Measurements from ENCODE around the gene CYP17A1.
A peak's percentile ranks its signal among the peaks of the same experiment; 100 is the strongest.

CYP17A1 gene

DNA sequence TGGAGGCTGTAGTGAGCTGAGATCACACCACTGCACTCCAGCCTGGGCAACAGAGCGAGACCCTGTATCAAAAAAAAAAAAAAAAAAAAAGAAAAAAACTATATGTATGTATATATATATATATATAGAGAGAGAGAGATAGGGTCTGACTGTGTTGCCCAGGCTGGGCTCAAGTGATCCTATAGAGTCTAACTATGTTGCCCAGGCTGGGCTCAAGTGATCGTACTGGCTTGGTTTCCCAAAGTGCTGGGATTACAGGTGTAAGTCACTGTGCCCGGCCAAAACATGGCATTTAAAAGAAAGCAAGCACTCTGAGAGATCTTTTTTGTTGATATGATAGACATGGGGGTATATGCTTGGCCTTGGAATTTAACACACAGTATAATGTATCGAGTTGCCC lies 20.0 kb downstream of the CYP17A1 start:
- DNase-seq (ENCODE audit: low spot score), result no peak
- no peak for ATAC-seq (ENCODE audit: low read depth)
- TF ChIP-seq, protein P1, sequence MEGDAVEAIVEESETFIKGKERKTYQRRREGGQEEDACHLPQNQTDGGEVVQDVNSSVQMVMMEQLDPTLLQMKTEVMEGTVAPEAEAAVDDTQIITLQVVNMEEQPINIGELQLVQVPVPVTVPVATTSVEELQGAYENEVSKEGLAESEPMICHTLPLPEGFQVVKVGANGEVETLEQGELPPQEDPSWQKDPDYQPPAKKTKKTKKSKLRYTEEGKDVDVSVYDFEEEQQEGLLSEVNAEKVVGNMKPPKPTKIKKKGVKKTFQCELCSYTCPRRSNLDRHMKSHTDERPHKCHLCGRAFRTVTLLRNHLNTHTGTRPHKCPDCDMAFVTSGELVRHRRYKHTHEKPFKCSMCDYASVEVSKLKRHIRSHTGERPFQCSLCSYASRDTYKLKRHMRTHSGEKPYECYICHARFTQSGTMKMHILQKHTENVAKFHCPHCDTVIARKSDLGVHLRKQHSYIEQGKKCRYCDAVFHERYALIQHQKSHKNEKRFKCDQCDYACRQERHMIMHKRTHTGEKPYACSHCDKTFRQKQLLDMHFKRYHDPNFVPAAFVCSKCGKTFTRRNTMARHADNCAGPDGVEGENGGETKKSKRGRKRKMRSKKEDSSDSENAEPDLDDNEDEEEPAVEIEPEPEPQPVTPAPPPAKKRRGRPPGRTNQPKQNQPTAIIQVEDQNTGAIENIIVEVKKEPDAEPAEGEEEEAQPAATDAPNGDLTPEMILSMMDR (IDR thresholded peaks at IDR 0.05; ENCODE audit: poor library complexity, severe bottlenecking), result no peak
- H3K4me1 ChIP-seq (ENCODE audit: insufficient read depth, poor library complexity, severe bottlenecking), result peaks cover 15% of the 10 kb centered on the region
- no peak overlapping the region for H3K27ac ChIP-seq (ENCODE audit: poor library complexity, severe bottlenecking)
- no peak overlapping the region for H3K4me3 ChIP-seq (ENCODE audit: severe bottlenecking)
- no peaks in the 10 kb centered on the region for H3K9me3 ChIP-seq (ENCODE audit: severe bottlenecking)
- H3K27me3 ChIP-seq (ENCODE audit: insufficient read depth, poor library complexity, severe bottlenecking), result no peaks in the 10 kb centered on the region
- H3K36me3 ChIP-seq (ENCODE audit: low read depth), result peaks cover 11% of the 10 kb centered on the region

DNA sequence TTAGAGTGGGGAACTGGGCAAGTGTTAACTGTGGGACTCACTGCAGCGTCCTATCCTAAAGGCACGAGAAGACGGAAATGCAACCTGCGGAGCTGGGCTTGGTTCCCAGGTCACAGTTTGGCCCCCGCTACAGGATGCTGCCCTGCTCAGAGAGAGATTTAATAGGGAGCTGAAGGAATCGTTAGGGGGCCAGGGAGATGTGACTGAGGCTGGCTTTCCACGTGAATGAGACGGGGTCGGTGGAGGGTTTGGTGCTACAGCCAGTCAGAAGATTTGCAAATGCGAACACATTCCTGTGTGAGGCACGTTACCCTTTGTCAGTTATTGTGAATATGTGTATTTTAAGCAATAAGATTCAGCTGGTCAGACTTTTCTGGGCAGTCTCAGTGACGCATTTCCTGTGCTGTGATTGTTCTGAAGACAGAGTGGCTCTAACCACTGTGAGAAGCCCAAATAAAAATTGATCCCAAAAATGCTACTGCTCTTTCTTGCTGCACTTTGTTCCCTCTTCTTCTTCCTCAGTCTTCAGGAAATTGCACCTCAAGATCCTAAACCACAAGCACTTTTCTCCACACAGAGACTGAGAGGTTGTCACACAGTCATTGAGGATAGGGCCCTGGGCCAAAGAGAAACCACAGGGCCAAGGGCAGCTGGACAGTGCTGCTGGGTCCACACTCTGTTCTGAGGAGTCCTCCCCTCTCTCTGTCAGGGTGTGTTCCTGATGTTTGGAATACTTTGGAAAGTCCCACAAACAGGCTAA lies 21.2 kb downstream of the CYP17A1 start:
- peak overlapping the region; percentile 54 for H3K27ac ChIP-seq (ENCODE audit: poor library complexity, severe bottlenecking)
- DNase-seq (ENCODE audit: low spot score) (no peak), ATAC-seq (ENCODE audit: low read depth) (peak; percentile 59)
- H3K36me3 ChIP-seq (ENCODE audit: low read depth), result peaks cover 23% of the 10 kb centered on the region
- TF ChIP-seq, protein P1 (IDR thresholded peaks at IDR 0.05; ENCODE audit: poor library complexity, severe bottlenecking), result no peak
- H3K4me1 ChIP-seq (ENCODE audit: insufficient read depth, poor library complexity, severe bottlenecking), result peaks cover 15% of the 10 kb centered on the region
- H3K27me3 ChIP-seq (ENCODE audit: insufficient read depth, poor library complexity, severe bottlenecking), result no peaks in the 10 kb centered on the region
- no peak overlapping the region for H3K4me3 ChIP-seq (ENCODE audit: severe bottlenecking)
- no peaks in the 10 kb centered on the region for H3K9me3 ChIP-seq (ENCODE audit: severe bottlenecking)

GRCh38 chr10:102814873-102815661 lies 22.1 kb downstream of the CYP17A1 start:
- Histone ChIP-seq H3K27ac (ENCODE audit: poor library complexity, severe bottlenecking) (peak overlapping the region; percentile 54), H3K27me3 (ENCODE audit: insufficient read depth, poor library complexity, severe bottlenecking) (no peaks in the 10 kb centered on the region), H3K4me1 (ENCODE audit: insufficient read depth, poor library complexity, severe bottlenecking) (peaks cover 15% of the 10 kb centered on the region), H3K9me3 (ENCODE audit: severe bottlenecking) (no peaks in the 10 kb centered on the region), H3K4me3 (ENCODE audit: severe bottlenecking) (no peak overlapping the region), H3K36me3 (ENCODE audit: low read depth) (peaks cover 25% of the 10 kb centered on the region)
- ATAC-seq (ENCODE audit: low read depth) (peak; percentile 68), DNase-seq (ENCODE audit: low spot score) (peak; percentile 72)
- TF ChIP-seq, protein P1 (IDR thresholded peaks at IDR 0.05; ENCODE audit: poor library complexity, severe bottlenecking), result no peak

- H3K27me3 ChIP-seq (ENCODE audit: insufficient read depth, poor library complexity, severe bottlenecking), result no peaks in the 10 kb centered on the region
- no peak overlapping the region for H3K27ac ChIP-seq (ENCODE audit: poor library complexity, severe bottlenecking)
- no peak for ATAC-seq (ENCODE audit: low read depth)
Observed at GRCh38 chr10:102814453-102814871, 22.8 kb downstream of the CYP17A1 start.

More at GRCh38 chr10:102814453-102814871, 22.8 kb downstream of the CYP17A1 start:
- TF ChIP-seq, protein P1 (IDR thresholded peaks at IDR 0.05; ENCODE audit: poor library complexity, severe bottlenecking), result no peak
- no peak for DNase-seq (ENCODE audit: low spot score)
- peaks cover 25% of the 10 kb centered on the region for H3K36me3 ChIP-seq (ENCODE audit: low read depth)
- H3K9me3 ChIP-seq (ENCODE audit: severe bottlenecking), result no peaks in the 10 kb centered on the region
- H3K4me3 ChIP-seq (ENCODE audit: severe bottlenecking), result no peak overlapping the region
- H3K4me1 ChIP-seq (ENCODE audit: insufficient read depth, poor library complexity, severe bottlenecking), result peaks cover 15% of the 10 kb centered on the region
